HL-60/S4 treated with phorbol 12-myristate 13-acetate at 8.2 ng/mL for 4 days and 3 days (cell line): ENCODE data around the gene ADCY1.

Experiments used
- in situ Hi-C: fragments of 300-500 bp; cut with MboI; formaldehyde crosslinking; loops from 2 replicates; pipeline ENCODE4 v1.15.0; 2022; ENCODE audit warnings: low sequenced_read_pairs

The ADCY1 gene

DNA sequence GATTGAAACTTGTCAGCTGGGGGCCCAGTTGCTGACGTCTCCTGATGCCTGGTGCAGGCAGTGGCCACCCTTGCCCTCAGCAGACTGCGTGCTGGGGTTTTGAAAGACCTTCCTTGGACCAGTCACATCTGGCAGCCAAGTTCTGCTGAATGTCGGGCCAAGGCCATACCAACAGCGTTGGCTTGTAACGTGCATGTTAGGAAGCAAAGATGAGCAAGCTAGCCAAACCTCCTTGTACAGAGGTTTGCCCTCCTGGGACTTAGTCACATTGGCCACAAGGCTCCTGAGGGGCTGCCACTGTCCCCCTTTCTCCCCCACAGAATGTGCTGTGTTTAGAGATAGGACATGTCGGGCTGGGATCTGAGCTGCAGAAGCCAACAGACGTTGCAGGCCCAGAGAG, 49.0 kb downstream of the ADCY1 start:
- in situ Hi-C loops: no loop called here

- in situ Hi-C loops: no loop called here
These were observed 49.7 kb downstream of the ADCY1 start for GRCh38 chr7:45623740-45624391.

GRCh38 chr7:45624392-45624760, 50.2 kb downstream of the ADCY1 start:
- in situ Hi-C loops: no loop called here

GRCh38 chr7:45625067-45625466, 50.9 kb downstream of the ADCY1 start:
- in situ Hi-C loops: no loop called here

DNA sequence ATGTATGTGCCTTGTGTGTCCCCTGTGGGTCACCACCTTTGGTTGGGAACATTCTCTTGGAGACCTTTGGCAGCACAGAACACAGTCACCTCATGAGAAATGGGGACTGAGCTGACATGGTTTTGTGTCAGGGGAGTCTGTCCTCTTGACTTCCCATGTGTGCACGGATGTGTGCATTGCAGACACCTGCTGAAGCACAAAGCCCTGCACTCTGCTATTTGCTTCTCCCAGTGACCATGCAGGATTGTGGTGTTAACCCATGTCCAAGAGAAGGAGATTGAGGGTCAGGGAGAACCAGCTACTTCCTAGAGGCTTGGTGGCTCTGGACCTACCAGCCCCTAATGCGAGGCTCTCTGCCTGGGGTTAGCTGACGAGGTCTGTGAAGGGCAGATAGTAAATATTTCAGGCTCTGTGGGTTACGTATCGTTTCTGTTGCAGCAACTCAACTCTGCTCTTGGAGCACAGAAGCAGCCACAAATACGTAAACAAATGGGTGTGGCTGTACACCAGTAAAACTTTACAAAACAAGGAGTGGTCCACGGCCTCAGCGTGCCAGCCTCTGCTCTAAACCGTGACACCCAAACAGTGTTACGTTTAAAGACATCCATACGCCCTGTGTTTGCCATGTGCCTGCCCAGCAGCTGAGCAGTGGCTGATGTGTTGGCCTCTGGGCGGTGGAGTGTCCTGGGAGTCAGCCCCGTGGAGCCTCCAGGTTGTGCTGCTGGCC, 51.7 kb downstream of the ADCY1 start:
- in situ Hi-C loops: no loop called here

DNA sequence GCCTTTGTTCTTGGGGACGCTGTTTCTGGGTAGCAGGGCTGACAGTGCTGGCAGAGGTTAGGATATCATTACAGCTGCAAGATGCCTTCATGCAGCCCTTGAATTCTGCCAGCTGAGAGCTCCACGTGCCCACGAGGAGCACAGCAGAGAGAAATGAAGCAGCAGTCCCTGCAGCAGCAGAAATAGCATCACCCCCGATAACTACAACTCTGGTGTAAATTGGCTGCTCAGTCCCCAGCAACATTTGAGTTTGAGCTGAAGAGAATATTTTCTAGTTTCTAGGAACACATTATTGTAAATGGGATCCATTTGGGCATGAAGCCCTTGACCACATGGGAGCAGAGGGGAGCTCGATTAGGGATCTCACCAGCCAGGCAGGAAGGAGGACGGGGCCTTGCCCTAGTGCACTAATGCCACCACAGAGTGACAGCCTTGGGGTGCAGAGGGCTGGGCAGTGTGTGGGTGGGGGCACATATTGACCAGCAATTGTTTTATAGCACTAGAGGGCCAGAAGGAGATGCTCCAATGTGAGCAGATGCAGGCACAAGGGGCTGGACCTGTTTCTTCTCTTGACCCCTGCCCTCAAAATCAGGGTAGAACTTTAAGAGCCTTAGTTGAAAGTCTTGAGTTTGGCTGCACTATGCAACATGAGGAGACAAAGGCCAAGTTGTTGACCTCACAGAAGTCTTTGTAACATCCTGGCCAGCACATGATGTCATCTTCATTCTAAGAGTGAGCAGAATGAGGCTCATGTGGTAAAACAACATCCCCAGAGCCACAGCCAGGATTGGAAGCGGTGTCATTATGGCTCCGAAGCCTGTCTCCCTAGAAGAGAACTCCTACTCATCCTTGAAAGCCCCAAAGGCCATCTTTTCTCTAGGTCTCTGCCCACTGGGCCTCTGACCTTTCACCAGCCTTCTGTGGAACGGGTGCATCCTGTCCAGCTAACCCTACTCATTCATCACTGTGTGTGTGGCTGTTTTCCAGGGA, 52.6 kb downstream of the ADCY1 start:
- in situ Hi-C loops: no loop called here

- in situ Hi-C loops: no loop called here
These were observed 53.7 kb downstream of the ADCY1 start for GRCh38 chr7:45627691-45628456.

DNA sequence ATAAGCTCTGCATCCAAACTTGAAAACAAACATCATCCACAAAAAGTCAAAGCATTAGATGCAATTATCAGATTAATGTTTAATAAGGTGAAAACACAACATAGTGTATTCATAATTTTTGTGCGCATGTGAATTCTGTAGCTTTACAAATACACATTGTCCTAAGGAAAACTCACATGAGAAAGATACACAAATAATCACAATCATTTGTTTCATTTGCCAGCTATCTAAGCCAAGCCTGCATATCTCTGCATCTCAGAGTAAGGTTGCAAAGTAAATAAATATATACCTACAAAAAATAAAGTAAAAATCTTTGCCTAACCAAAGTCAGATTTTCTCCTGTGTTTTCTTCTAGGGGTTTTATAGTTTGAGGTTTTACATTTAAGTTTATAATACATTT, 57.4 kb downstream of the ADCY1 start:
- in situ Hi-C loops: no loop called here

DNA sequence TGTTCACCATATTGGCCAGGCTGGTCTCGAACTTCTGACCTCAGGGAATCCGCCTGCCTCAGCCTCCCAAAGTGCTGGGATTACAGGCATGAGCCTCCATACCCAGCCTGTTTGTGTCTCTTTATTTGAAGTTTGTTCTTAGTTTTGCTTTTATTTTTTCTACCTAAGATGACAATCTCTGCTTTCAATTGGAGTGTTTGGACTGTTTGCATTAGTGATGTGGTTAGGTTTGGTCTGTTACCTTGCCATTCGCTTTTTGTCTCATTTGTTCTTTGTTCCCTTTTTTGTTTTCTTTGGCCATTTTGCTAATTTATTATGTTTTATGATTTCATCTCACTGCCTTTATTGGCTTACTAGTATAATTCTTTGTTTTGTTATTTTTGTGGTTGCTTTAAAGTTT, 62.6 kb downstream of the ADCY1 start:
- in situ Hi-C loops: no loop called here

- in situ Hi-C loops: no loop called here
These were observed 64.7 kb downstream of the ADCY1 start for GRCh38 chr7:45638916-45639315.

- in situ Hi-C loops: no loop called here
These were observed 67.9 kb downstream of the ADCY1 start for GRCh38 chr7:45642044-45642443.

- in situ Hi-C loops: no loop called here
These were observed 69.5 kb downstream of the ADCY1 start for GRCh38 chr7:45643630-45644029.

DNA sequence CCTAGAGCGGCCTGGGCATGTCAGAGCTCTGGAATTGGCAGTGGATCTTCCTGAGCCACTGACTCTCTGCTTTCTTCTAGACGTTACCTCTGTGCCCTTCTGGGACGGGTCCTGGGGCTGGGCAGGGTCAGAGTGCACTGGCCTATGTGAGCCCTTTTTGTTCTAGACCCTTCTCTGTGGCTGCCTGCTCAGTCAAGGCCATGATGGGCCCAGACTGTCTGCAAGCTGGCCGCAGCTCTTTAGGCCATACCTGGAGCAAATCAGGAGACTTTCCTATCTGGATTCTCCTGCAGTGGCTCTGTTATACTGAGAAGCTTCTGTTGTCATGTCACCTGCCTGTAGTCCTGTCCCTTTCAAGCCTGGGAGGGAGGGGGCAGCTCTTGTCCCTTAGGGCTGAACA, 70.1 kb downstream of the ADCY1 start:
- in situ Hi-C loops: no loop called here

- in situ Hi-C loops: no loop called here
These were observed 71.2 kb downstream of the ADCY1 start for GRCh38 chr7:45645141-45645969.

- in situ Hi-C loops: no loop called here
These were observed 72.1 kb downstream of the ADCY1 start for GRCh38 chr7:45646207-45646821.

- in situ Hi-C loops: no loop called here
These were observed 73.0 kb downstream of the ADCY1 start for GRCh38 chr7:45646996-45647825.

- in situ Hi-C loops: no loop called here
These were observed 74.0 kb downstream of the ADCY1 start for GRCh38 chr7:45647967-45648670.

DNA sequence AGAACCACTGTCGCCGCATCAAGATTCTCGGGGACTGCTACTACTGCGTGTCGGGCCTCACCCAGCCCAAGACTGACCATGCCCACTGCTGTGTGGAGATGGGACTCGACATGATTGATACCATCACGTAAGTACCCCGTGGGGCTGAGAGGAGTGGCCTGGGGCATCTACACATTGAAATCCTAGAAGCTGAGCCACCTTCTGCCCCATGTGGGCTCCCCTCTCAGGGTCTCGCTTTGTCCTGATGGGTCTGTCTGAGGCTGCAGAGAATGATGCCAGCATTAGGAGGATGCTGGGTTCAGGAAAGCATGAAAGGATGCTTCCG, 74.5 kb downstream of the ADCY1 start:
- in situ Hi-C loops: no loop called here
